ENCODE measurements around the gene FOXO6.

FOXO6 gene

GRCh38 chr1:41365772-41366454 lies 4.7 kb downstream of the FOXO6 start:
- no peak for TF ChIP-seq CTCF (conservative IDR thresholded peaks at IDR 0.05)
- H3K27ac ChIP-seq: peak overlapping the region; percentile 73

DNA sequence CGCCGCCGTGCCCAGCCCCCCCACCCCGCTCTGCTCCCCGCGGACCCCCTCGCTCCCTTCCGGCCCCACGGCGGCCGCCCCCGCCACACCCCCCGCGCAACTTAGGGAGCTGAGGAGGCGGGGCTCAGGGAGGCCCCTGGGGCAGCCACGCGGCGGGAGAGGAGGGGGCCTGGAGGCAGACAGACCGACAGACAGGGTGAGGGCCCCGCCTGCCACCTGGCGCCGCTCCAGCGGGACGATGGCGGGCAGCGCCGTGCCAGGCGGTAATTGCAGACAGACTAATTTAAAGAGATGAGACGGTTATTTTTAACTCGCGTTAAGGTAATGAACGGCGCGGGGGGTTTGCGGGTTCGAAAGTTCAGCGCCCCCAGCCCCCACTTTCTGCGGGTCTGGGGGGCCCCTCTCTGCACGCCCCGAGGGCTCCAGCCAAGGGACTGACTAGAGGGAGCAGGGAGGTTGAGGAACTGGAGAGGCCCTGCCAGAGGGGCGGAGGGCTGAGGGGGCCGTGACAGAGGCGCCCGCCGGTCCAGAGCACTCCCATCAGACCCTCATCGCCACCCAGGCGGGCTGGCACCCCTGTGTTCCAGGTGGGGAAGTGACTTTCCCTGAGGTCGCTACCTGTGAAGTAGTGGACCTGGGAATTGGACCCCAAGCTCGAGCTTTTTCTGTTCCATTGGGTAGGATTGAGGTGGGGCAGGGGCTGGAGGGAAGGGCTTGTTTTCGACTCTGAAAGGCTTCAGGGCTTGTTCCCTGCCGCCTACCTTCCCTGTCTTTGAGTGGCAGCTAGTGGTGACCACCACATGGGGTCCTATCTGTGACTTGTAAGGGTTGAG lies 5.4 kb downstream of the FOXO6 start:
- no peak for TF ChIP-seq CTCF (conservative IDR thresholded peaks at IDR 0.05)
- peak overlapping the region; percentile 73 for H3K27ac ChIP-seq

DNA sequence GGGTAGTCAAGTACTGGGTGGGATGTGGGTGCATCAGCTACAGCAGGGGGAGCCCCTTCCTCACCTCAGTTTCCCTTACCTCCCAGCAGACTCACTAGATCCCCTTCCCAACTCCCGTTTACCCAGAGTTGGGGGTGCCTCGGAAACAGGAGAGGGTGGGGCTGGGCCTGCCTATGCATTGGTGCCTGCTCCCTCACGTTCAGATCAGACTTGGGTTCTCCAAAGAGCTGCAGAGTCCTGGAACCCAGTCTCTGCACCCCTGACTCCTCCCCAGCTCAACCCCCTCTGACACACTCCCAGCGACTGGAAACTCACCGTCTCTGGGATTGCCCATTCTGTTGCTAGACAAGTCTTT lies 6.0 kb downstream of the FOXO6 start:
- no peak for TF ChIP-seq CTCF (conservative IDR thresholded peaks at IDR 0.05)
- peak overlapping the region; percentile 73; the same call in 1 of the 2 replicates for H3K27ac ChIP-seq

DNA sequence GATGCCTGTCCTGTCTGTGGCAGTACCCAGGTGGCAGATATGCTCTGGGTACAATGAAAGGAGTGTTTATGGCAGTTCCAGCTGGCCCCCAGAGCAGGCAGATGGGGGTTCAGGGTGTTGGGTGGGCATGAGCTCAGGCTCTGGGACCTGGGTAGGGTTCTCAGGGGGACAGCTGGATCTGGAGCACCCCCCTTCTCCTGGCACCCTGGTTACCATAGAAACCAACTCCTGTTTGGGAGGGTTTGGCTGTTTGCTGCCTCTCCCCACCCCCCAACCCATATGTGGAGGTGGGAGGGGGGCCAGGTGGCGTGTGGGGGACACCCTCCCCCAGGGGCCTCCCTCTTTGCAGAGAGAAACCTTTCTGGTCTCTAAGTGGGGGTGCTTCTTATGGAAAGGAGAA lies 7.1 kb downstream of the FOXO6 start:
- H3K27ac ChIP-seq: no peak overlapping the region
- no peak for TF ChIP-seq CTCF (conservative IDR thresholded peaks at IDR 0.05)

DNA sequence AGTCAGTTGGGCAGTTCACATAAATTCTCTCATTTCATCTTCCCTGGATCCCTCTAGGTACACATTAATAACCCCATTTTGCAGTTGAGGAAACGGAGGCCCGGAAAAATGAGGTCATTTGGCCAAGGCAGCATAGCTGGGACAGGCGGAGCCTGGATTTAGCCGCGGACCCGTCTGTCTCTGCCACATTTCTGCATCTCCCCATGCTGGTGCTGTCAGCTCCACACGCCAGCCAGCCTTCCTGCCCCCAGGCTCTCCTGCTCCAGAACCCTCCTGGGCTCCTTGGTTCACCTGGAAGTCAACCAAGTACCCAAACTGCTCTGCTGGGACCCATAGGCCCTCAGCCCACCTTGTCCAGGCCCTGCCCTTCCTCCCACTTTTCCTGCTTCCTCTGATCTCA lies 7.6 kb downstream of the FOXO6 start:
- no peak for TF ChIP-seq CTCF (conservative IDR thresholded peaks at IDR 0.05)
- no peak overlapping the region for H3K27ac ChIP-seq

GRCh38 chr1:41369531-41369930 lies 8.3 kb downstream of the FOXO6 start:
- H3K27ac ChIP-seq: no peak overlapping the region
- TF ChIP-seq CTCF (conservative IDR thresholded peaks at IDR 0.05): no peak

- no peak overlapping the region for H3K27ac ChIP-seq
- no peak for TF ChIP-seq CTCF (conservative IDR thresholded peaks at IDR 0.05)
These were observed 9.0 kb downstream of the FOXO6 start for GRCh38 chr1:41370225-41370624.
